IMR-90 (cell line): ENCODE measurements around the gene CMSS1. TPM values are rescaled to one million over a fixed set of nuclear protein-coding genes. Genes with fewer than 3 reads are reported as not detected.

Experiments
- ATAC-seq: fragments of 200-7000 bp; cut with Tn5 transposase; 2 replicates; pipeline ENCODE4 v1.9.1; 2020; ENCODE audit warnings: low read depth, mild to moderate bottlenecking, moderate library complexity
- BruUV-seq: library from RNA; stranded (reverse); fragments of 400-500 nt; replicated peaks from 2 replicates; lab custom pipeline; 2021; lab: Mats Ljungman, UMichigan
- CTCF ChIA-PET: fragments of 300-600 bp; formaldehyde crosslinking; extraction: SDS; loops from one replicate; lab custom pipeline; 2021; ENCODE audit warnings: antibody characterized with exemption; lab: Yijun Ruan, JAX
- POLR2A ChIA-PET: fragments of 300-600 bp; sonication (Branson Sonifier 250); formaldehyde crosslinking; loops from one replicate; lab custom pipeline; 2022; ENCODE audit warnings: antibody characterized with exemption; ENCODE audit not compliant: unreplicated experiment; lab: Charles Lee
- DNase-seq: peaks from one replicate; pipeline ENCODE4 v3.0.0; 2013
- H2AFZ ChIP-seq: replicated peaks from 2 replicates; pipeline ENCODE3; 2013; ENCODE audit warnings: low read length, mild to moderate bottlenecking; ENCODE audit not compliant: poor library complexity
- H2AK5ac ChIP-seq: 2 replicates; pipeline ENCODE4 v1.6.1; 2013; ENCODE audit warnings: low read depth, low read length, inconsistent platforms
- H2AK9ac ChIP-seq: replicated peaks from 2 replicates; pipeline ENCODE3; 2013; ENCODE audit warnings: mild to moderate bottlenecking, low read depth, low read length, moderate library complexity; ENCODE audit not compliant: poor library complexity
- H2BK120ac ChIP-seq: 2 replicates; pipeline ENCODE4 v1.6.1; 2013; ENCODE audit warnings: low read depth, low read length, inconsistent platforms
- H2BK15ac ChIP-seq: 3 replicates; pipeline ENCODE4 v1.6.1; 2013; ENCODE audit warnings: low read depth, low read length, inconsistent platforms
- H2BK20ac ChIP-seq: 2 replicates; pipeline ENCODE4 v1.6.1; 2013; ENCODE audit warnings: low read depth, mild to moderate bottlenecking, inconsistent platforms, low read length, moderate library complexity
- H2BK5ac ChIP-seq: 2 replicates; pipeline ENCODE4 v1.6.1; 2013; ENCODE audit warnings: mild to moderate bottlenecking, low read depth, low read length, inconsistent platforms; ENCODE audit not compliant: poor library complexity, severe bottlenecking
- H3K14ac ChIP-seq: replicated peaks from 2 replicates; pipeline ENCODE4 v1.6.1; 2013; ENCODE audit warnings: low read depth, low read length, inconsistent platforms
- H3K18ac ChIP-seq: 2 replicates; pipeline ENCODE4 v1.6.1; 2013; ENCODE audit warnings: low read depth, low read length, control low read depth
- H3K23ac ChIP-seq: 2 replicates; pipeline ENCODE4 v1.6.1; 2013; ENCODE audit warnings: low read depth, low read length, inconsistent platforms
- H3K27ac ChIP-seq: 2 replicates; pipeline ENCODE4 v1.5.1; 2013; ENCODE audit warnings: mild to moderate bottlenecking, control low read depth, low read length; ENCODE audit not compliant: insufficient read depth
- H3K27me3 ChIP-seq: 2 replicates; pipeline ENCODE4 v1.6.1; 2013; ENCODE audit warnings: low read length; ENCODE audit not compliant: control insufficient read depth, insufficient read depth
- H3K36me3 ChIP-seq: 2 replicates; pipeline ENCODE4 v1.6.1; 2013; ENCODE audit warnings: low read length, mixed read lengths; ENCODE audit not compliant: control insufficient read depth, insufficient read depth
- H3K4ac ChIP-seq: 2 replicates; pipeline ENCODE4 v1.6.1; 2013; ENCODE audit warnings: low read depth, low read length, inconsistent platforms
- H3K4me1 ChIP-seq: 2 replicates; pipeline ENCODE4 v1.6.1; 2013; ENCODE audit warnings: low read length, mixed read lengths; ENCODE audit not compliant: control insufficient read depth, insufficient read depth
- H3K4me2 ChIP-seq: 2 replicates; pipeline ENCODE4 v1.6.1; 2013; ENCODE audit warnings: low read depth, mild to moderate bottlenecking, control low read depth, low read length, moderate library complexity
- H3K4me3 ChIP-seq: 2 replicates; pipeline ENCODE4 v1.5.1; 2013; ENCODE audit warnings: low read depth, mild to moderate bottlenecking, control low read depth, low read length, moderate library complexity; ENCODE audit not compliant: insufficient read depth
- H3K56ac ChIP-seq: 2 replicates; pipeline ENCODE4 v1.6.1; 2013; ENCODE audit warnings: low read length, inconsistent platforms; ENCODE audit not compliant: insufficient read depth; ENCODE audit errors: extremely low read depth
- H3K79me1 ChIP-seq, 2 experiments: 2 replicates each; pipeline ENCODE4 v1.6.1; 2013; ENCODE audit warnings: low read length in 2 of 2, inconsistent platforms in 1 of 2, low read depth in 1 of 2
- H3K9ac ChIP-seq: 2 replicates; pipeline ENCODE4 v1.6.1; 2013; ENCODE audit warnings: low read depth, low read length, control low read depth
- H3K9me1 ChIP-seq: 2 replicates; pipeline ENCODE4 v1.6.1; 2013; ENCODE audit warnings: low read length, inconsistent platforms; ENCODE audit not compliant: insufficient read depth
- H3K9me3 ChIP-seq: 2 replicates; pipeline ENCODE4 v1.6.1; 2013; ENCODE audit warnings: low read length; ENCODE audit not compliant: control insufficient read depth, insufficient read depth
- H4K20me1 ChIP-seq: 2 replicates; pipeline ENCODE4 v1.6.1; 2013; ENCODE audit warnings: low read length, inconsistent platforms; ENCODE audit not compliant: insufficient read depth
- H4K5ac ChIP-seq: 2 replicates; pipeline ENCODE4 v1.6.1; 2013; ENCODE audit warnings: mild to moderate bottlenecking, low read depth, low read length, control low read depth
- H4K8ac ChIP-seq, 2 experiments: 2 replicates each; pipeline ENCODE4 v1.6.1; 2013; ENCODE audit warnings: low read depth in 2 of 2, low read length in 2 of 2, control low read depth in 1 of 2, inconsistent platforms in 1 of 2
- H4K91ac ChIP-seq: 2 replicates; pipeline ENCODE4 v1.6.1; 2013; ENCODE audit warnings: low read depth, low read length, inconsistent platforms; ENCODE audit not compliant: insufficient read depth
- MXI1 ChIP-seq: IDR thresholded peaks from 2 replicates; pipeline ENCODE4 v1.6.1; 2012; ENCODE audit warnings: low read depth, mild to moderate bottlenecking, low read length, moderate library complexity, borderline replicate concordance
- WGBS, 2 experiments: methylation state at CpG; one replicate each; pipeline versions ENCODE4 v1.1.5 to v1.1.7; 2013; ENCODE audit warnings: missing lambda C conversion rate in 2 of 2; ENCODE audit not compliant: insufficient read length in 1 of 2; ENCODE audit errors: extremely low coverage in 2 of 2; 5-methylcytosine and 5-hydroxymethylcytosine counted together
- dilution Hi-C: fragments of 300-500 bp; cut with HindIII; formaldehyde crosslinking; loops from one replicate; pipeline ENCODE4 v1.14.3; 2018; ENCODE audit warnings: low sequenced_read_pairs; ENCODE audit not compliant: unreplicated experiment
- in situ Hi-C: fragments of 300-500 bp; cut with MboI; formaldehyde crosslinking; loops from 3 replicates; pipeline ENCODE4 v1.14.3; 2019; ENCODE audit warnings: low sequenced_read_pairs, inconsistent platforms, mixed read lengths
- intact Hi-C: fragments of 100-400 bp; cut with micrococcal nuclease; formaldehyde crosslinking; loops from 2 replicates; pipeline ENCODE4 v1.10.0; 2022
- polyA plus RNA-seq, 3 experiments: library from polyadenylated mRNA; depleted of rRNA; stranded (reverse); fragments of >200 nt; gene quantifications; 2 replicates each; pipeline ENCODE4 v1.2.3, GENCODE V29; 2012; ENCODE audit warnings: low replicate concordance in 1 of 3
- total RNA-seq: library from RNA; depleted of rRNA; stranded (reverse); fragments of >200 nt; gene quantifications from 2 replicates; pipeline ENCODE4 v1.2.3, GENCODE V29; 2012
- TF ChIP-seq, protein P1 (sequence below): fragments of 150-350 bp; IDR thresholded peaks from 2 replicates; pipeline ENCODE4 v1.6.1; 2017; ENCODE audit warnings: mild to moderate bottlenecking, antibody characterized with exemption, low read length, low read depth

CMSS1 gene
- total and polyA plus RNA-seq, 2 of the 4 experiments (the other 2 are of a cell fraction) = 12.5 to 13.6 TPM

- H2AK5ac ChIP-seq = no peak overlapping the region
- ChIA-PET POLR2A (no interaction called here), CTCF (no interaction called here)
- no peak overlapping the region for H2BK5ac ChIP-seq
- H2BK15ac ChIP-seq = no peak overlapping the region
- no peak overlapping the region for H4K5ac ChIP-seq
- no peak overlapping the region for H3K4me2 ChIP-seq
- in situ Hi-C loops (no loop called here), dilution Hi-C loops (no loop called here), intact Hi-C loops (no loop called here)
- no peak overlapping the region for H3K4me3 ChIP-seq
- H3K79me1 ChIP-seq = no peaks in the 10 kb centered on the region
- no peak overlapping the region for H3K9ac ChIP-seq
- H3K4me1 ChIP-seq = no peaks in the 10 kb centered on the region
- no peak overlapping the region for H2AFZ ChIP-seq
- DNase-seq (no peak), ATAC-seq (no peak)
- no peak overlapping the region for H2AK9ac ChIP-seq
- no peaks in the 10 kb centered on the region; the same call in 1 of the 2 replicates for H3K9me1 ChIP-seq
- no peak overlapping the region for H4K91ac ChIP-seq
- H2BK20ac ChIP-seq = no peak overlapping the region
- no peaks in the 10 kb centered on the region for H3K27me3 ChIP-seq
- H3K9me3 ChIP-seq = no peaks in the 10 kb centered on the region
- BruUV-seq = no TSS peak
- no peaks in the 10 kb centered on the region for H4K20me1 ChIP-seq
- H2BK120ac ChIP-seq = no peak overlapping the region
- H3K27ac ChIP-seq = no peak overlapping the region
- no peak for TF ChIP-seq MXI1
- TF ChIP-seq, protein P1, sequence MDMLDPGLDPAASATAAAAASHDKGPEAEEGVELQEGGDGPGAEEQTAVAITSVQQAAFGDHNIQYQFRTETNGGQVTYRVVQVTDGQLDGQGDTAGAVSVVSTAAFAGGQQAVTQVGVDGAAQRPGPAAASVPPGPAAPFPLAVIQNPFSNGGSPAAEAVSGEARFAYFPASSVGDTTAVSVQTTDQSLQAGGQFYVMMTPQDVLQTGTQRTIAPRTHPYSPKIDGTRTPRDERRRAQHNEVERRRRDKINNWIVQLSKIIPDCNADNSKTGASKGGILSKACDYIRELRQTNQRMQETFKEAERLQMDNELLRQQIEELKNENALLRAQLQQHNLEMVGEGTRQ = no peak
- H4K8ac ChIP-seq = no peak overlapping the region
- no peak overlapping the region for H3K18ac ChIP-seq
- no peaks in the 10 kb centered on the region for H3K36me3 ChIP-seq
- no peak overlapping the region for H3K14ac ChIP-seq
- no peak overlapping the region for H3K23ac ChIP-seq
- H3K56ac ChIP-seq = no peak overlapping the region
- H3K4ac ChIP-seq = no peak overlapping the region
- WGBS, 2 experiments = no CpG with 5 or more reads among the region's 1 CpG
Measured at GRCh38 chr3:99810403-99810802, 7.3 kb upstream of the CMSS1 start.
